ENCODE data around the gene SOCS7.

GRCh38 chr17:38453951-38454421 is 102.3 kb downstream of the SOCS7 start:
- TF ChIP-seq EZH2phosphoT487 (IDR thresholded peaks at IDR 0.05; ENCODE audit: low read length) (no peak), CTCF (IDR thresholded peaks at IDR 0.05; ENCODE audit: low read length) (no peak), EZH2 (optimal IDR thresholded peaks at IDR 0.05; ENCODE audit: low read depth, low read length) (no peak)
